Ishikawa (cell line): ENCODE results near the gene CDH20.

Experiments used
- EGR1 ChIP-seq: IDR thresholded peaks from 2 replicates; pipeline ENCODE4 v1.6.1; 2012
- EP300 ChIP-seq: IDR thresholded peaks from 2 replicates; pipeline ENCODE4 v1.6.1; 2012; ENCODE audit warnings: borderline replicate concordance
- FOXM1 ChIP-seq: IDR thresholded peaks from 2 replicates; pipeline ENCODE4 v1.6.1; 2012; ENCODE audit warnings: low read depth, borderline replicate concordance
- NFIC ChIP-seq: IDR thresholded peaks from 2 replicates; pipeline ENCODE4 v1.6.1; 2012
- RAD21 ChIP-seq: IDR thresholded peaks from 2 replicates; pipeline ENCODE4 v1.6.1; 2012; ENCODE audit warnings: low read depth
- TAF1 ChIP-seq: IDR thresholded peaks from 2 replicates; pipeline ENCODE4 v1.6.1; 2012; ENCODE audit warnings: low read depth, mild to moderate bottlenecking
- TCF12 ChIP-seq: IDR thresholded peaks from 2 replicates; pipeline ENCODE4 v1.6.1; 2012; ENCODE audit warnings: low read depth
- TEAD4 ChIP-seq: IDR thresholded peaks from 2 replicates; pipeline ENCODE4 v1.6.1; 2012
- YY1 ChIP-seq: IDR thresholded peaks from 2 replicates; pipeline ENCODE4 v1.6.1; 2012; ENCODE audit warnings: low read depth
- ZBTB7A ChIP-seq: IDR thresholded peaks from 2 replicates; pipeline ENCODE4 v1.6.1; 2012; ENCODE audit warnings: low read depth
- TF ChIP-seq, protein P1 (sequence below): IDR thresholded peaks from 2 replicates; pipeline ENCODE4 v1.6.1; 2012; ENCODE audit warnings: low read depth, mild to moderate bottlenecking
- TF ChIP-seq, protein P2 (sequence below): IDR thresholded peaks from 2 replicates; pipeline ENCODE4 v1.6.1; 2012
- TF ChIP-seq, protein P3 (sequence below): IDR thresholded peaks from 2 replicates; pipeline ENCODE4 v1.6.1; 2012

DNA sequence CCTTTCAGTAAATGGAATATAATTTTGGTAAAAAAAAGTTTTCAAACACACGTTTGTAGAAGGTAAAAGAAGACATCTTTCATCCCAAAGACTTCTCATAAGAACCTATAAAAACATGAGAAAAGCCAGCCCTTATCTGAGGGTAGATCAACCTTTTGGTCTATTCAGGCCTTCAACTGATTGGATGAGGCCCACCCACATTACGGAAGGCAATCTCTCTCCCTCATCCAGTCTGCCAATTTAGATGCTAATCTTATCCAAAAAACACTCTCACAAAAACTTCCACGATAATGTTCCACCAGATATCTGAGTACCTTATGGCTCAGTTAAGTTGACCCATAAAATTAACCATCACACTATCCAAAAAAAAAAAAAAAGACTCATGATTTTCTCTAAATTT is 2.2 kb upstream of the CDH20 start:
- TF ChIP-seq YY1 (no peak), TEAD4 (no peak), ZBTB7A (no peak), EGR1 (no peak), TAF1 (no peak), NFIC (no peak), TCF12 (no peak), EP300 (no peak), FOXM1 (no peak), RAD21 (no peak)
- TF ChIP-seq, protein P1, sequence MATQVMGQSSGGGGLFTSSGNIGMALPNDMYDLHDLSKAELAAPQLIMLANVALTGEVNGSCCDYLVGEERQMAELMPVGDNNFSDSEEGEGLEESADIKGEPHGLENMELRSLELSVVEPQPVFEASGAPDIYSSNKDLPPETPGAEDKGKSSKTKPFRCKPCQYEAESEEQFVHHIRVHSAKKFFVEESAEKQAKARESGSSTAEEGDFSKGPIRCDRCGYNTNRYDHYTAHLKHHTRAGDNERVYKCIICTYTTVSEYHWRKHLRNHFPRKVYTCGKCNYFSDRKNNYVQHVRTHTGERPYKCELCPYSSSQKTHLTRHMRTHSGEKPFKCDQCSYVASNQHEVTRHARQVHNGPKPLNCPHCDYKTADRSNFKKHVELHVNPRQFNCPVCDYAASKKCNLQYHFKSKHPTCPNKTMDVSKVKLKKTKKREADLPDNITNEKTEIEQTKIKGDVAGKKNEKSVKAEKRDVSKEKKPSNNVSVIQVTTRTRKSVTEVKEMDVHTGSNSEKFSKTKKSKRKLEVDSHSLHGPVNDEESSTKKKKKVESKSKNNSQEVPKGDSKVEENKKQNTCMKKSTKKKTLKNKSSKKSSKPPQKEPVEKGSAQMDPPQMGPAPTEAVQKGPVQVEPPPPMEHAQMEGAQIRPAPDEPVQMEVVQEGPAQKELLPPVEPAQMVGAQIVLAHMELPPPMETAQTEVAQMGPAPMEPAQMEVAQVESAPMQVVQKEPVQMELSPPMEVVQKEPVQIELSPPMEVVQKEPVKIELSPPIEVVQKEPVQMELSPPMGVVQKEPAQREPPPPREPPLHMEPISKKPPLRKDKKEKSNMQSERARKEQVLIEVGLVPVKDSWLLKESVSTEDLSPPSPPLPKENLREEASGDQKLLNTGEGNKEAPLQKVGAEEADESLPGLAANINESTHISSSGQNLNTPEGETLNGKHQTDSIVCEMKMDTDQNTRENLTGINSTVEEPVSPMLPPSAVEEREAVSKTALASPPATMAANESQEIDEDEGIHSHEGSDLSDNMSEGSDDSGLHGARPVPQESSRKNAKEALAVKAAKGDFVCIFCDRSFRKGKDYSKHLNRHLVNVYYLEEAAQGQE, result no peak
- TF ChIP-seq, protein P2, sequence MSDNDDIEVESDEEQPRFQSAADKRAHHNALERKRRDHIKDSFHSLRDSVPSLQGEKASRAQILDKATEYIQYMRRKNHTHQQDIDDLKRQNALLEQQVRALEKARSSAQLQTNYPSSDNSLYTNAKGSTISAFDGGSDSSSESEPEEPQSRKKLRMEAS, result no peak
- TF ChIP-seq, protein P3, sequence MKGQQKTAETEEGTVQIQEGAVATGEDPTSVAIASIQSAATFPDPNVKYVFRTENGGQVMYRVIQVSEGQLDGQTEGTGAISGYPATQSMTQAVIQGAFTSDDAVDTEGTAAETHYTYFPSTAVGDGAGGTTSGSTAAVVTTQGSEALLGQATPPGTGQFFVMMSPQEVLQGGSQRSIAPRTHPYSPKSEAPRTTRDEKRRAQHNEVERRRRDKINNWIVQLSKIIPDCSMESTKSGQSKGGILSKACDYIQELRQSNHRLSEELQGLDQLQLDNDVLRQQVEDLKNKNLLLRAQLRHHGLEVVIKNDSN, result no peak
